ENCODE data around the gene TRMT6.

DNA sequence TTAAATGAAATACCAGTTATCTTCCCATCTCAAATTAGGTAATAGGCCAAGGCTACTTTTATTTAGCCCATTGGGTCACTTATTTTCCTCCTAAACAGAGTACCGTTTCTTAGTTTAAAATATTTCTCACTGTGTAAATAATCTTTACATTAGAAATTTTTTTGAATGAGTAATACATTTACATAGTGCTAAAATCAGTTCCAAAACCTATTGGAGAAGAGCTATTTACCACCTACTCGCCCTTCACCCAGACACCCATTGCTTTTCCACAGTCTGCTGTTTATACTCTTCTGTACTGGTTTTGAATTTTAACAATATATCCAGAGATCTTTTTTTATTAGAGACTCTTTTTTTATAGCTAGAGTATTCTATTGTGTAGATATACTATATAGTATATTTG is 37.0 kb upstream of the TRMT6 start:
- TF ChIP-seq, protein P1, sequence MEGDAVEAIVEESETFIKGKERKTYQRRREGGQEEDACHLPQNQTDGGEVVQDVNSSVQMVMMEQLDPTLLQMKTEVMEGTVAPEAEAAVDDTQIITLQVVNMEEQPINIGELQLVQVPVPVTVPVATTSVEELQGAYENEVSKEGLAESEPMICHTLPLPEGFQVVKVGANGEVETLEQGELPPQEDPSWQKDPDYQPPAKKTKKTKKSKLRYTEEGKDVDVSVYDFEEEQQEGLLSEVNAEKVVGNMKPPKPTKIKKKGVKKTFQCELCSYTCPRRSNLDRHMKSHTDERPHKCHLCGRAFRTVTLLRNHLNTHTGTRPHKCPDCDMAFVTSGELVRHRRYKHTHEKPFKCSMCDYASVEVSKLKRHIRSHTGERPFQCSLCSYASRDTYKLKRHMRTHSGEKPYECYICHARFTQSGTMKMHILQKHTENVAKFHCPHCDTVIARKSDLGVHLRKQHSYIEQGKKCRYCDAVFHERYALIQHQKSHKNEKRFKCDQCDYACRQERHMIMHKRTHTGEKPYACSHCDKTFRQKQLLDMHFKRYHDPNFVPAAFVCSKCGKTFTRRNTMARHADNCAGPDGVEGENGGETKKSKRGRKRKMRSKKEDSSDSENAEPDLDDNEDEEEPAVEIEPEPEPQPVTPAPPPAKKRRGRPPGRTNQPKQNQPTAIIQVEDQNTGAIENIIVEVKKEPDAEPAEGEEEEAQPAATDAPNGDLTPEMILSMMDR (IDR thresholded peaks at IDR 0.05; ENCODE audit: borderline replicate concordance, extremely low read depth, low read length, poor library complexity, severe bottlenecking): no peak
- TF ChIP-seq EZH2 (IDR thresholded peaks at IDR 0.05; ENCODE audit: borderline replicate concordance, low read depth, low read length, severe bottlenecking): no peak
